GM12801 (cell line): Measurements from ENCODE around the gene CHAF1A.

ENCODE experiments used
- CTCF ChIP-seq: IDR thresholded peaks from one replicate; pipeline ENCODE4 v1.5.1; 2011; ENCODE audit warnings: control low read depth; ENCODE audit not compliant: insufficient read length; ENCODE audit errors: extremely low read depth

The CHAF1A gene

GRCh38 chr19:4362831-4363545 is 39.5 kb upstream of the CHAF1A start:
- no peak for TF ChIP-seq CTCF

GRCh38 chr19:4363571-4364304 is 38.7 kb upstream of the CHAF1A start:
- no peak for TF ChIP-seq CTCF

- no peak for TF ChIP-seq CTCF
Observed at GRCh38 chr19:4365341-4365740, 37.1 kb upstream of the CHAF1A start.

DNA sequence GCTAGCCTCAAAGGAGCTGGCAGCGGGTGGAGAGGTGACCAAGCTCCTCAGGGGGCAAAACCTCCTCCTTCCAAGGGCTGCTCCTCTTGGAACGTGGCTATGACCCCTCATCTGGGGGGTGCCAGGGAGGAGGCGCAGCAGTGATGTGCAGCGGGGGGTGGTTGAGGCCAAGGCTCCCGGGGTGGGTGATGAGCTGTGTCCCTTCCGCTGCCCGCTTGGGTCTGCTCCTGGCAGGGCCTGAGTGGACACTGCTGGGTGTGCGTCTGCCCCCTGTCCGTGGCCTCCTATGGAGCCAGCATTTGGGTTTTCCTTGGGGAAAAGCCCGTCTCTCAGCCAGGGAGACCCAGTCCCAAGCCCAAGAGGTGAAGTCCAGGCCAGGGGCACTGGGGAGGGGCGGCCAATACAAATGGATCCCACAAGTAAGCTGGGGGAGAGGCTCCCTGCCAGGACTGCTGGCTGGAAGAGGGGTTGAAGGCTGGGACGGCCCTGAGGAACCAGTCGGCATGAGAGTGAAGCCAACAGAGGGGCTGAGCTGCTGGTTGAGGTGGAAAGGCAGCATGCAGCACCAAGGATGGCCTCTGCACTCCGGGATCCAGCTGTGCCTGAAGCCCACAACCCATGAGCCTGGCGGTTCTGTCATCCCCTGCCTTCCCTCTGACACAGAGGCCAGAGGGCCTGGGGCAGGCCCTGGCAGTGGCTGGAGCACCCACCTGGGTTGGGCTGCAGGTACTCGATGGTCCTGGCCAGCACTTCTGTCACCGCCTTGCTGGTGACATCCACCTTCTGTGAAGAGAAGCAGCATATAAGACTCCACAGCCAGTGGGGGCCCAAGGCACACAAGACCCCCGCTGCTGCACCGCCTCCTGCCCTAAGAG is 36.4 kb upstream of the CHAF1A start:
- no peak for TF ChIP-seq CTCF

GRCh38 chr19:4366666-4367335 is 35.6 kb upstream of the CHAF1A start:
- no peak for TF ChIP-seq CTCF

GRCh38 chr19:4367336-4367723 is 35.1 kb upstream of the CHAF1A start:
- no peak for TF ChIP-seq CTCF

GRCh38 chr19:4367781-4368127 is 34.7 kb upstream of the CHAF1A start:
- no peak for TF ChIP-seq CTCF
